SU-DHL-6 (cell line): ENCODE data around the gene ZXDC.

Source experiments
- CTCF ChIP-seq: fragments of 200-600 bp; sonication (generic); IDR thresholded peaks from one replicate; pipeline ENCODE4 v1.5.1; 2017; ENCODE audit warnings: antibody characterized with exemption, mild to moderate bottlenecking, low read length, moderate library complexity; ENCODE audit not compliant: insufficient read depth, poor library complexity, severe bottlenecking
- EZH2phosphoT487 ChIP-seq: fragments of 200-600 bp; sonication (generic), shearing (Covaris generic); conservative IDR thresholded peaks from 2 replicates; pipeline ENCODE4 v1.6.1; 2018; ENCODE audit warnings: mild to moderate bottlenecking, antibody characterized with exemption, low read length, moderate library complexity, mixed read lengths

- TF ChIP-seq CTCF (no peak), EZH2phosphoT487 (no peak)
Measured at GRCh38 chr3:126473292-126474168, 2.2 kb downstream of the ZXDC start.
